ENCODE data around the gene GFPT2.

Gene GFPT2

DNA sequence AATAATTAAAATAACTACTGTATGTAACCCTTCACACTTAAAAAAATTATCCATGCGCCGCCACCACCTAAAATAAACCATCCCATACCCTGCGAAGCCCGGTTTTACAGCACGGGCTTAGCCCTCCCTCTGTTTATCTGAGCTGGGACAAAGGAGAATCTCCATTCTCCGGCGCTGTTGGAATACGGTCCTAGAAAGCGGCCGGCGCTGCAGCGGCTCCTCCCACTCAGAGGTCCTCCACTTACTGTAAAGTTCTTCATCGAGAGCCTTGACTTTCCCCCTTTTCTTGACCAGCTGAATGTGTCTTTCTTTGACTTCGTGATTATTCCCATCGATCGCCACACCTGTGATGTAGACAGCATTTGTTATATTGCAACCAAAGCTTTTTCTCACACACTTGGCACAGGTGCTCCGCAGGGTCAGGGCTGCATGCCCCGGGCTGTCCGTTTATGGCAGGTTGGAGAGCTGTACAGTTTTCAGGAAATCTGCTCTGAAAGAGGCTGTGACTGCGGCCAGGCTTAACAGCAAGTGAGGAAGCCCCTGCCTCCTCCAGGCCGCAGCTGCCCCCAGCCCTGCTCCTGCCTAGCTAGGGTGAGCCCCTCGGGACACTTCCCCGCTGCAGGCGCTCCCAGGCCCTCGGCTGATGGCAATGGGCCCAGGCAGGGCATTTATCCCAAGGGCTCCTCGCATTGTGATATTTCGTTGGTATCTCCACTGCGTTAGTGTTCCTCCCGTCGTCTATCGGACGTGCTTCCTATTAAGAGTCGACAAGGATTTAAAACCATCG lies 16.7 kb downstream of the GFPT2 start:
- Histone ChIP-seq H3K9ac (ENCODE audit: low read length) (no peak overlapping the region), H3K9me3 (ENCODE audit: low read length) (no peaks in the 10 kb centered on the region), H3K36me3 (ENCODE audit: insufficient read depth, low read length) (peaks cover 18% of the 10 kb centered on the region), H3K27me3 (ENCODE audit: control insufficient read depth in 1 of 2, insufficient read depth in 2 of 2, low read length in 2 of 2) (no peaks in the 10 kb centered on the region), H3K4me1 (ENCODE audit: insufficient read depth, low read length) (peaks cover 10% of the 10 kb centered on the region), H3K27ac (ENCODE audit: low read depth, low read length) (no peak overlapping the region), H3K4me3 (ENCODE audit: low read depth in 1 of 2, low read length in 2 of 2) (no peak overlapping the region)

- no peaks in the 10 kb centered on the region for H3K9me3 ChIP-seq (ENCODE audit: low read length)
- no peak overlapping the region for H3K4me3 ChIP-seq (ENCODE audit: low read depth in 1 of 2, low read length in 2 of 2)
- peaks cover 18% of the 10 kb centered on the region for H3K36me3 ChIP-seq (ENCODE audit: insufficient read depth, low read length)
- H3K27me3 ChIP-seq (ENCODE audit: control insufficient read depth in 1 of 2, insufficient read depth in 2 of 2, low read length in 2 of 2): no peaks in the 10 kb centered on the region
- peaks cover 10% of the 10 kb centered on the region for H3K4me1 ChIP-seq (ENCODE audit: insufficient read depth, low read length)
- H3K9ac ChIP-seq (ENCODE audit: low read length): no peak overlapping the region
- no peak overlapping the region for H3K27ac ChIP-seq (ENCODE audit: low read depth, low read length)
Observed at GRCh38 chr5:180335614-180336233, 17.4 kb downstream of the GFPT2 start.

DNA sequence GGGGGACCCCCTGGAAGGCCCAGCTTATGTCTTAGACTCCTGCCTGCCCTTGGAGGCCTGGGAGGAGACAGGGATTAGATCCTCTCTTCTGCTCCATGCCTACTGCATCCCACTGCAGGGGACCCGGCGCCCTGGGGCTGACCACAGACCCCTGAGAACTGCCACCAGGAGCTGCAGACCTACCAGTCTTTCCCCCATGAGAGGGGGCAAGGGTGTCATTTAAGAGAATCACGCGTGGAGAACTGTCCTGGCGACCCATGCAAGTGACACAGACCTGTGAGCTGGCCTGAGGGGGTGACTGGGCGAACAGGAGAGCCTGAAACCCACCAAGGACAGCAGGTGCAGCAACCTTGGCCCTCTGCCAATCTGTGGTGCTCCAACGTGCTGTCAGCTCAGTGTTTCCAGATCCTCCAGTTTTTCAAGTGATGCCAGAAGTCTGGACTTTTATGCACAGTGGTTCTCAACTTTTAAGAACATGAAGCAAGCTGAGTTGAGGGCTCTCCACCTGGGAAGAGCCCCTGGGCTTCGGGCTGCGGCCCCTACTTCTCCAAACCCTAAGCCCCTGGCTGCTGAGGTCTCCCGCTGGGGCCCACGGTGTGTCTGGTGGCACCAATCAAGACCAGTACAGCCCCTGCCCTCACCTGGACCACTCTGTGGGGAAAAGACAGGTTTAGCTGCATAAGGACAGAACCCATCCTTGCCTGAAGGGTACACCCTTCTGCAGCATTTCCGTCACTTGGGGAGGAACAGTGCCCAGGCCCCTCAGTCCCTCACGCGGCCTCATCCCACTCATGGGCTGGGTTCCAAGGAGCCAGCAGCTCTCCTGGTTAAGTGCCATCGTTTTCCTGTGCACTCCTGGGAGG lies 18.2 kb downstream of the GFPT2 start:
- H3K9me3 ChIP-seq (ENCODE audit: low read length): no peaks in the 10 kb centered on the region
- no peaks in the 10 kb centered on the region for H3K27me3 ChIP-seq (ENCODE audit: control insufficient read depth in 1 of 2, insufficient read depth in 2 of 2, low read length in 2 of 2)
- peaks cover 18% of the 10 kb centered on the region for H3K36me3 ChIP-seq (ENCODE audit: insufficient read depth, low read length)
- H3K4me1 ChIP-seq (ENCODE audit: insufficient read depth, low read length): peaks cover 10% of the 10 kb centered on the region
- H3K9ac ChIP-seq (ENCODE audit: low read length): no peak overlapping the region
- H3K27ac ChIP-seq (ENCODE audit: low read depth, low read length): no peak overlapping the region
- no peak overlapping the region for H3K4me3 ChIP-seq (ENCODE audit: low read depth in 1 of 2, low read length in 2 of 2)

DNA sequence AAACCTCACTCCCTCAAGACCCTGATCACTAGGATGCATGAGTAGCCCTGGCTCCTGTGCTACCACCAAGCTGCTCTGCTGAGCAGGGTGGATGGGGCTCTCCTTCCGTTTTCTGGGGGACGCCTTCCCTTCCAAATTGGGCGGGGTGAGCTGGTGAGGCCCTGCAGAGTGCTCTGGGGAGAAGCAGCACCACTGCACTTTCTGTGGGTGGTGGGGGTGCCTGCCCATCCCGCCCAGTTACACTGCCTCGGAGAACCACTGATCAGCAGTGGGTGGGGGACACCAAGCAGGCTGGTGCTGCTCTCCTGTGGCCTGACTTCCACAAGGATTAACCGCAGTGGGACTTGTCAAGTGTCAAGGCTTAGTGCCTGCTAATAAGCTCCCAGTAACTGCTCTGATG lies 19.0 kb downstream of the GFPT2 start:
- H3K4me3 ChIP-seq (ENCODE audit: low read depth in 1 of 2, low read length in 2 of 2): no peak overlapping the region
- H3K36me3 ChIP-seq (ENCODE audit: insufficient read depth, low read length): peaks cover 18% of the 10 kb centered on the region
- no peak overlapping the region for H3K27ac ChIP-seq (ENCODE audit: low read depth, low read length)
- no peaks in the 10 kb centered on the region for H3K9me3 ChIP-seq (ENCODE audit: low read length)
- peaks cover 10% of the 10 kb centered on the region for H3K4me1 ChIP-seq (ENCODE audit: insufficient read depth, low read length)
- no peak overlapping the region for H3K9ac ChIP-seq (ENCODE audit: low read length)
- H3K27me3 ChIP-seq (ENCODE audit: control insufficient read depth in 1 of 2, insufficient read depth in 2 of 2, low read length in 2 of 2): no peaks in the 10 kb centered on the region

GRCh38 chr5:180333661-180334060 lies 19.5 kb downstream of the GFPT2 start:
- Histone ChIP-seq H3K9me3 (ENCODE audit: low read length) (no peaks in the 10 kb centered on the region), H3K4me1 (ENCODE audit: insufficient read depth, low read length) (peaks cover 10% of the 10 kb centered on the region), H3K27me3 (ENCODE audit: control insufficient read depth in 1 of 2, insufficient read depth in 2 of 2, low read length in 2 of 2) (no peaks in the 10 kb centered on the region), H3K36me3 (ENCODE audit: insufficient read depth, low read length) (peaks cover 18% of the 10 kb centered on the region), H3K9ac (ENCODE audit: low read length) (no peak overlapping the region), H3K4me3 (ENCODE audit: low read depth in 1 of 2, low read length in 2 of 2) (no peak overlapping the region), H3K27ac (ENCODE audit: low read depth, low read length) (no peak overlapping the region)

DNA sequence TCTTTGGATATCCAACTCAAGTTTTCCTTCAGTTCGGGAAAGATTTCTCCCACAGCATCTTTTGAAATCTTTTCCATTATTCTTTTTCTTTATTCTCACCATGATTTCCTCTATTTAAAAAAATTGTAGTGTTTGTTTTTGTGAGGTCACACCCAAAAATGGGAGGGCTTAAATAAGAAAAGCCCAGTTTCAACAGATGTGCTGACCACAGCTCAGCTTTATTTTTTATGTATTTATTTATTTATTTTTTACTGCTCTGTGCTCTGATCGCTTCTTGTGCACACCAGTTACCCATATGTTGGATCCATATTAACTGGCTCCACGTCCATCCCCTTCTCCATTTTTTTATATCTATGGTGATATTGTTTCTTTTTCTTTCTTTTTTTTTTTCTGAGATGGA lies 20.3 kb downstream of the GFPT2 start:
- Histone ChIP-seq H3K36me3 (ENCODE audit: insufficient read depth, low read length) (peaks cover 18% of the 10 kb centered on the region), H3K9me3 (ENCODE audit: low read length) (no peaks in the 10 kb centered on the region), H3K27ac (ENCODE audit: low read depth, low read length) (no peak overlapping the region), H3K9ac (ENCODE audit: low read length) (no peak overlapping the region), H3K4me1 (ENCODE audit: insufficient read depth, low read length) (peaks cover 10% of the 10 kb centered on the region), H3K4me3 (ENCODE audit: low read depth in 1 of 2, low read length in 2 of 2) (no peak overlapping the region), H3K27me3 (ENCODE audit: control insufficient read depth in 1 of 2, insufficient read depth in 2 of 2, low read length in 2 of 2) (no peaks in the 10 kb centered on the region)

DNA sequence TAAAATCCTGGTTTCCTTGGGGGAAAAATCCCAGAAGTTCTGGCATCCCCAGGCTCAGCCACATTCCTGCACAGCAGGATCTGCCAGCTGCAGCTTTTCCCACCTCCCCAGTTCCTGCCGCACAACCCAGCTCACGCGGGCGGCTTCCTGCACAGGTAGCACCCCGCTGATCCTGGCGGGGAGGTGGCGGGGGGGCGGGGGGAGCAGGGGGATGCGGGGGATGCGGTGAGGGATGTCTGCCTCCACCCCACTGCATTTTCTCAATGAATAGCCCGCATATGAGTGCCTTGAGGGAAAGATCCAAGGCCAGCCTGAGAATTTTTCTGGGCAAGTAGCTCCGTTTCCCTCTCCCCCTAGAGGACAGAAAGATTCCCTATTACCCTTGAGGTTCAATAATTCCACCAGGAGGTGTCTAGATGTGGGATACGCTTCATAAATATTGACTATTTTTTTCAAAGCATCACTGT lies 21.1 kb downstream of the GFPT2 start:
- Histone ChIP-seq H3K27ac (ENCODE audit: low read depth, low read length) (peak overlapping the region; percentile 7), H3K4me1 (ENCODE audit: insufficient read depth, low read length) (peaks cover 10% of the 10 kb centered on the region), H3K27me3 (ENCODE audit: control insufficient read depth in 1 of 2, insufficient read depth in 2 of 2, low read length in 2 of 2) (no peaks in the 10 kb centered on the region), H3K9me3 (ENCODE audit: low read length) (no peaks in the 10 kb centered on the region), H3K9ac (ENCODE audit: low read length) (no peak overlapping the region), H3K36me3 (ENCODE audit: insufficient read depth, low read length) (peaks cover 18% of the 10 kb centered on the region), H3K4me3 (ENCODE audit: low read depth in 1 of 2, low read length in 2 of 2) (no peak overlapping the region)

- Histone ChIP-seq H3K27me3 (ENCODE audit: control insufficient read depth in 1 of 2, insufficient read depth in 2 of 2, low read length in 2 of 2) (no peaks in the 10 kb centered on the region), H3K36me3 (ENCODE audit: insufficient read depth, low read length) (peaks cover 18% of the 10 kb centered on the region), H3K4me1 (ENCODE audit: insufficient read depth, low read length) (peaks cover 10% of the 10 kb centered on the region), H3K27ac (ENCODE audit: low read depth, low read length) (peak overlapping the region; percentile 7), H3K4me3 (ENCODE audit: low read depth in 1 of 2, low read length in 2 of 2) (no peak overlapping the region), H3K9ac (ENCODE audit: low read length) (no peak overlapping the region), H3K9me3 (ENCODE audit: low read length) (no peaks in the 10 kb centered on the region)
Observed at GRCh38 chr5:180331647-180331950, 21.5 kb downstream of the GFPT2 start.

- Histone ChIP-seq H3K27ac (ENCODE audit: low read depth, low read length) (peak overlapping the region; percentile 7), H3K4me1 (ENCODE audit: insufficient read depth, low read length) (peaks cover 10% of the 10 kb centered on the region), H3K36me3 (ENCODE audit: insufficient read depth, low read length) (peaks cover 22% of the 10 kb centered on the region), H3K9me3 (ENCODE audit: low read length) (no peaks in the 10 kb centered on the region), H3K4me3 (ENCODE audit: low read depth in 1 of 2, low read length in 2 of 2) (no peak overlapping the region), H3K27me3 (ENCODE audit: control insufficient read depth in 1 of 2, insufficient read depth in 2 of 2, low read length in 2 of 2) (no peaks in the 10 kb centered on the region), H3K9ac (ENCODE audit: low read length) (no peak overlapping the region)
Observed at GRCh38 chr5:180330810-180331646, 22.1 kb downstream of the GFPT2 start.

DNA sequence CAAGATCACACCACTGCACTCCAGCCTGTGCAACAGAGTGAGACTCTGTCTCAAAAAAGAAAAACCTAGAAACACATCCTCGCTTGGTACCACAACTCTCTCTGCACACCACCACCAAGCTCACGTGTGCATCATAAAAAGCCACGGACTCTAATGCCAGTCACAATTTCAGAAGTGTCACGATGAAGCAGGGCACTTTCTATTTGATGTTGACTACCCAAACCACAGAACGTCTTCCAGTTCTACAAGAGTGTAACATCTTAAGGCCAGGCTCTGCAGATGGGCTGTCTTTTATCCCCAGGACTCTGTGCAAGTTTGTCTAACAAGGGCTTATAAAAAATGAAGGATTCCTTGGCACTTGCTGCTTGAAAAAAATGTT lies 22.9 kb downstream of the GFPT2 start:
- H3K27me3 ChIP-seq (ENCODE audit: control insufficient read depth in 1 of 2, insufficient read depth in 2 of 2, low read length in 2 of 2): no peaks in the 10 kb centered on the region
- peaks cover 15% of the 10 kb centered on the region for H3K36me3 ChIP-seq (ENCODE audit: insufficient read depth, low read length)
- no peak overlapping the region for H3K4me3 ChIP-seq (ENCODE audit: low read depth in 1 of 2, low read length in 2 of 2)
- no peak overlapping the region for H3K27ac ChIP-seq (ENCODE audit: low read depth, low read length)
- peaks cover 10% of the 10 kb centered on the region for H3K4me1 ChIP-seq (ENCODE audit: insufficient read depth, low read length)
- no peaks in the 10 kb centered on the region for H3K9me3 ChIP-seq (ENCODE audit: low read length)
- no peak overlapping the region for H3K9ac ChIP-seq (ENCODE audit: low read length)

All from muscle layer of colon (tissue), 2 donors.